Tibial artery (tissue), 4 donors: Measurements from ENCODE around the gene KANSL2.

Source experiments
- DNase-seq, 2 donors: peaks; one replicate each; pipeline ENCODE4 v3.0.0-alpha.2; 2019
- H3K27ac ChIP-seq, 2 donors: fragments of 200-600 bp; sonication (generic) in 1 of 2; 1 replicate in 1 of 2; 2 replicates in 1 of 2; pipeline ENCODE4 v1.5.1; 2018 to 2019; ENCODE audit warnings: mild to moderate bottlenecking in 1 of 2
- H3K27me3 ChIP-seq, 2 donors: fragments of 200-600 bp; sonication (generic) in 1 of 2; one replicate each; pipeline versions ENCODE4 v1.5.1 to v1.6.0; 2016 to 2019
- H3K36me3 ChIP-seq, 3 donors: fragments of 200-600 bp; sonication (generic) in 2 of 3; one replicate each; pipeline ENCODE4 v1.5.1; 2016 to 2019; ENCODE audit warnings: mild to moderate bottlenecking in 2 of 3
- H3K4me1 ChIP-seq, 4 donors: fragments of 200-600 bp; sonication (generic) in 2 of 4; 1 replicate in 3 of 4; 2 replicates in 1 of 4; pipeline ENCODE4 v1.5.1; 2016 to 2019
- H3K4me3 ChIP-seq, 2 donors: fragments of 200-600 bp; sonication (generic) in 1 of 2; 1 replicate in 1 of 2; 2 replicates in 1 of 2; pipeline ENCODE4 v1.5.1; 2018 to 2019; ENCODE audit warnings: mild to moderate bottlenecking in 2 of 2
- H3K9me3 ChIP-seq, 3 donors: fragments of 200-600 bp; sonication (generic) in 1 of 3; one replicate each; pipeline ENCODE4 v1.5.1; 2016 to 2019
- CTCF ChIP-seq, 2 experiments: fragments of 200-600 bp in 1 of 2; fragments of 450-650 bp in 1 of 2; IDR thresholded peaks; one replicate each; pipeline ENCODE4 v1.5.1; 2017 to 2019; ENCODE audit warnings: antibody characterized with exemption in 2 of 2, mild to moderate bottlenecking in 1 of 2, moderate library complexity in 1 of 2
- intact Hi-C: fragments of 100-400 bp; cut with DNase I; formaldehyde crosslinking; loops from one replicate; pipeline ENCODE4 v1.15.0; 2023; ENCODE audit warnings: low total_unique reads

The KANSL2 gene

GRCh38 chr12:48693572-48693971 lies 11.5 kb upstream of the KANSL2 start:
- Histone ChIP-seq H3K9me3 (no peaks in the 10 kb centered on the region), H3K36me3 (peaks cover 37 to 76% (median 61%) of the 10 kb centered on the region in 3 donors), H3K4me3 (no peak overlapping the region), H3K27me3 (no peaks in the 10 kb centered on the region), H3K4me1 (peaks cover 0 to 18% (median 6%) of the 10 kb centered on the region in 4 donors), H3K27ac (no peak overlapping the region)
- DNase-seq, result no peak
- intact Hi-C loops, result no loop called here
- TF ChIP-seq CTCF (IDR thresholded peaks at IDR 0.05), result no peak

GRCh38 chr12:48691826-48692487 lies 9.9 kb upstream of the KANSL2 start:
- peaks cover 37 to 63% (median 62%) of the 10 kb centered on the region in 3 donors for H3K36me3 ChIP-seq
- peaks cover 0 to 18% (median 6%) of the 10 kb centered on the region in 4 donors for H3K4me1 ChIP-seq
- H3K4me3 ChIP-seq, result no peak overlapping the region
- no peaks in the 10 kb centered on the region for H3K27me3 ChIP-seq
- no peak for DNase-seq
- intact Hi-C loops, result no loop called here
- no peak overlapping the region for H3K27ac ChIP-seq
- TF ChIP-seq CTCF (IDR thresholded peaks at IDR 0.05), result no peak
- H3K9me3 ChIP-seq, result no peaks in the 10 kb centered on the region

GRCh38 chr12:48690990-48691389 lies 9.0 kb upstream of the KANSL2 start:
- peaks cover 37 to 60% (median 55%) of the 10 kb centered on the region in 3 donors for H3K36me3 ChIP-seq
- no peak overlapping the region for H3K27ac ChIP-seq
- H3K4me1 ChIP-seq, result peaks cover 0 to 18% (median 6%) of the 10 kb centered on the region in 4 donors
- H3K9me3 ChIP-seq, result no peaks in the 10 kb centered on the region
- TF ChIP-seq CTCF (IDR thresholded peaks at IDR 0.05), result no peak
- H3K4me3 ChIP-seq, result no peak overlapping the region
- intact Hi-C loops, result no loop called here
- no peaks in the 10 kb centered on the region for H3K27me3 ChIP-seq
- DNase-seq, result no peak

- no peak for TF ChIP-seq CTCF (IDR thresholded peaks at IDR 0.05)
- DNase-seq, result no peak
- H3K4me3 ChIP-seq, result no peak overlapping the region
- intact Hi-C loops, result no loop called here
- peaks cover 0 to 18% (median 6%) of the 10 kb centered on the region in 4 donors for H3K4me1 ChIP-seq
- no peaks in the 10 kb centered on the region for H3K9me3 ChIP-seq
- no peak overlapping the region for H3K27ac ChIP-seq
- peaks cover 31 to 54% (median 49%) of the 10 kb centered on the region in 3 donors for H3K36me3 ChIP-seq
- H3K27me3 ChIP-seq, result no peaks in the 10 kb centered on the region
Measured at GRCh38 chr12:48690436-48690835, 8.4 kb upstream of the KANSL2 start.

- intact Hi-C loops, result no loop called here
- H3K27me3 ChIP-seq, result no peaks in the 10 kb centered on the region
- H3K4me1 ChIP-seq, result peaks cover 0 to 18% (median 6%) of the 10 kb centered on the region in 4 donors
- no peaks in the 10 kb centered on the region for H3K9me3 ChIP-seq
- no peak for DNase-seq
- H3K27ac ChIP-seq, result no peak overlapping the region
- H3K36me3 ChIP-seq, result peaks cover 15 to 38% (median 33%) of the 10 kb centered on the region in 3 donors
- no peak overlapping the region for H3K4me3 ChIP-seq
- no peak for TF ChIP-seq CTCF (IDR thresholded peaks at IDR 0.05)
Measured at GRCh38 chr12:48688836-48689235, 6.8 kb upstream of the KANSL2 start.
